Measurements from ENCODE around the gene SF1. TPM values are rescaled to one million over a fixed set of nuclear protein-coding genes. Genes with fewer than 3 reads are reported as not detected.

Gene SF1
- total and polyA plus RNA-seq, 9 of the 15 experiments (the other 6 are each of a cell fraction or from before 2014, with no cell fraction given) = 13.1 to 334 (median 111) TPM

- TF ChIP-seq ZNF407 (IDR thresholded peaks at IDR 0.05; ENCODE audit: low read depth) (no peak), KLF1 (tag; IDR thresholded peaks at IDR 0.05) (no peak), SOX6 (IDR thresholded peaks at IDR 0.05) (no peak), RBFOX2 (IDR thresholded peaks at IDR 0.05; ENCODE audit: low read depth, low read length) (peak; percentile 52; the same call in 1 of the 2 replicates), PHF21A (IDR thresholded peaks at IDR 0.05; ENCODE audit: borderline replicate concordance, low read depth) (no peak), ZBTB7A (IDR thresholded peaks at IDR 0.05; ENCODE audit: borderline replicate concordance, control insufficient read depth, low read depth, low read length) (no peak), HMG20B (CRISPR knock-in tag; IDR thresholded peaks at IDR 0.05) (no peak), SRSF3 (IDR thresholded peaks at IDR 0.05; ENCODE audit: insufficient read depth, low read length) (no peak), RAD21 (CRISPR knock-in tag; conservative IDR thresholded peaks at IDR 0.05 in 1 of 2, IDR thresholded peaks at IDR 0.05 in 1 of 2) (no peak), GABPB2 (CRISPR knock-in tag; conservative IDR thresholded peaks at IDR 0.05) (no peak), DMBX1 (CRISPR knock-in tag; IDR thresholded peaks at IDR 0.05; ENCODE audit: borderline replicate concordance) (no peak), TARDBP (IDR thresholded peaks at IDR 0.05) (no peak), E2F5 (CRISPR knock-in tag; IDR thresholded peaks at IDR 0.05) (no peak), CBFA2T2 (conservative IDR thresholded peaks at IDR 0.05) (no peak), ZNF79 (CRISPR knock-in tag; IDR thresholded peaks at IDR 0.05; ENCODE audit: low read depth) (no peak), PTBP1 (IDR thresholded peaks at IDR 0.05; ENCODE audit: low read depth, low read length) (no peak), ADNP (tag; IDR thresholded peaks at IDR 0.05) (no peak), RAD51 (IDR thresholded peaks at IDR 0.05; ENCODE audit: borderline replicate concordance, low read depth) (no peak), ILK (tag; IDR thresholded peaks at IDR 0.05; ENCODE audit: borderline replicate concordance, low read depth) (no peak), PKNOX1 (IDR thresholded peaks at IDR 0.05) (no peak)
Measured at GRCh38 chr11:64763526-64764039, 14.8 kb downstream of the SF1 start (continued).

Data from K562 (cell line).